Retinal pigment epithelial cell (primary cell): ENCODE results near the gene DYRK1A.

Source experiments
- DNase-seq: peaks from one replicate; pipeline ENCODE4 v3.0.0-alpha.2; 2010; ENCODE audit warnings: low read depth
- H3K4me3 ChIP-seq: 2 replicates; pipeline ENCODE4 v1.5.1; 2011; ENCODE audit warnings: mild to moderate bottlenecking, low read length, control low read depth, moderate library complexity
- CTCF ChIP-seq: conservative IDR thresholded peaks from 2 replicates; pipeline ENCODE4 v1.5.1; 2011; ENCODE audit warnings: low read depth, low read length, control low read depth, inconsistent platforms

DYRK1A gene

GRCh38 chr21:37462087-37462861 lies 95.7 kb downstream of the DYRK1A start:
- TF ChIP-seq CTCF: no peak
- no peak overlapping the region for H3K4me3 ChIP-seq
- no peak for DNase-seq

GRCh38 chr21:37463083-37463801 lies 96.7 kb downstream of the DYRK1A start:
- no peak overlapping the region for H3K4me3 ChIP-seq
- DNase-seq: no peak
- TF ChIP-seq CTCF: peak; percentile 68

- no peak overlapping the region for H3K4me3 ChIP-seq
- no peak for DNase-seq
- TF ChIP-seq CTCF: no peak
Measured at GRCh38 chr21:37467082-37467481, 100.5 kb downstream of the DYRK1A start.

- no peak for TF ChIP-seq CTCF
- DNase-seq: no peak
- H3K4me3 ChIP-seq: no peak overlapping the region
Measured at GRCh38 chr21:37468909-37469308, 102.3 kb downstream of the DYRK1A start.

GRCh38 chr21:37469441-37469840 lies 102.9 kb downstream of the DYRK1A start:
- no peak overlapping the region for H3K4me3 ChIP-seq
- DNase-seq: no peak
- no peak for TF ChIP-seq CTCF

- H3K4me3 ChIP-seq: no peak overlapping the region
- no peak for TF ChIP-seq CTCF
- DNase-seq: no peak
Measured at GRCh38 chr21:37472581-37472980, 106.0 kb downstream of the DYRK1A start.

- DNase-seq: no peak
- TF ChIP-seq CTCF: no peak
- no peak overlapping the region for H3K4me3 ChIP-seq
Measured at GRCh38 chr21:37473491-37473890, 106.9 kb downstream of the DYRK1A start.
